GM20000 (cell line): ENCODE measurements around the gene OSBPL1A.

Experiments used
- DNase-seq: peaks from one replicate; pipeline ENCODE4 v3.0.0; 2012; ENCODE audit warnings: low spot score
- TF ChIP-seq, protein P1 (sequence below): IDR thresholded peaks from 2 replicates; pipeline ENCODE4 v1.5.1; 2012; ENCODE audit warnings: mild to moderate bottlenecking, control low read depth; ENCODE audit errors: extremely low read depth, missing control alignments

Gene OSBPL1A

DNA sequence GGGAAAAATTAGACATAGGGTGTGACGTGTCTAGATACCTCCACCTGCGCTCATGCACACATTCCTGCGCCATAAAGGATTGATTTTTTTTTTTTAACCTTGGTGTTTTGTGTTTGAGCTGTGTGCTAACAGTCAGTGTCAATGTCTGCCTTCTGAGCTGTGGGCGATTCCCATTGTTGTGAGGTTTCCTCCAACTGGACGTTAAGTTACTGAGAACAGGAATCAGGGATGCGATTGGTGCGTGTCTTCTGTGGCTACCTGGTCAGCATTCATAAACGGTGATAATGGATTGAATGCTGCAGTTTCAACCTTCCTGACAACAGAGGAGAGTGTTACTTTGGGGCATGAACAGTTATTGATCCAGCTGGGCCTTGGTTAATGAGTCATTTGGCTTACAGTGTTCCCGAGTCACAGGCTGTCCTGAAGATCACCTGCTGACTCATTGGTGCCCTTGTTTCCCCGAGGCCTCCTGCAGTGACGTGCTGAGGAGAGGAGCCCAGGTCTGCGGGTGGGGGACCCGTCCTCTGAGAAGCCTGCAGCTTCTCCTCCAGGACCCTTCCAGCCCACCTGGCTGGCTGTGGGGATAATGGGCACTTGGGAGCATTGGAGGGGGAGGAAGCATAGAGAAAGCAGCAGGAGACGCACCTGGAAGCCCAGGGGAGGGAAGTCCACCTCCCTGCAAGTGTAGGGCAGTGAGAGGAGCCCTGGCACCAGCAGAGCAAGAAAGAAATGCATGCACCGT, 284.6 kb downstream of the OSBPL1A start:
- DNase-seq = no peak
- TF ChIP-seq, protein P1, sequence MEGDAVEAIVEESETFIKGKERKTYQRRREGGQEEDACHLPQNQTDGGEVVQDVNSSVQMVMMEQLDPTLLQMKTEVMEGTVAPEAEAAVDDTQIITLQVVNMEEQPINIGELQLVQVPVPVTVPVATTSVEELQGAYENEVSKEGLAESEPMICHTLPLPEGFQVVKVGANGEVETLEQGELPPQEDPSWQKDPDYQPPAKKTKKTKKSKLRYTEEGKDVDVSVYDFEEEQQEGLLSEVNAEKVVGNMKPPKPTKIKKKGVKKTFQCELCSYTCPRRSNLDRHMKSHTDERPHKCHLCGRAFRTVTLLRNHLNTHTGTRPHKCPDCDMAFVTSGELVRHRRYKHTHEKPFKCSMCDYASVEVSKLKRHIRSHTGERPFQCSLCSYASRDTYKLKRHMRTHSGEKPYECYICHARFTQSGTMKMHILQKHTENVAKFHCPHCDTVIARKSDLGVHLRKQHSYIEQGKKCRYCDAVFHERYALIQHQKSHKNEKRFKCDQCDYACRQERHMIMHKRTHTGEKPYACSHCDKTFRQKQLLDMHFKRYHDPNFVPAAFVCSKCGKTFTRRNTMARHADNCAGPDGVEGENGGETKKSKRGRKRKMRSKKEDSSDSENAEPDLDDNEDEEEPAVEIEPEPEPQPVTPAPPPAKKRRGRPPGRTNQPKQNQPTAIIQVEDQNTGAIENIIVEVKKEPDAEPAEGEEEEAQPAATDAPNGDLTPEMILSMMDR = no peak

DNA sequence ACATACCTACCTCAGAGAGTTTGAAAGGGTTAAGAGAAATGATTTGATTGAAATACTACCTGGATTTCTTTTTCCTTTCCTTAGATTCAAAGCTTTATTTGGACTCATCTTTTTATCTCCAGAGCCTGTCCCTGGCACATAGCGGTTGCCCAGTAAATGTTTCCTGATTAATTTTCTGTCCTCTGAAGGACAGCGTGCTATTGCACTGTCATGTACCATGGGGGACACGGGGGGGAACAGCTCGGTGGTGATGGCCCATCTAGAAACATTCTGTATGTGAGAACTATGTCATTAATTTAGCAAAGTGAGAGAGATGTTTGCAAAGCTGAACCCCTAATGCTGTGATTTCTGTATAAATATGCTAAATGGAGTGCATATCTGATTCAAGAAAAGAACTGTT, 285.2 kb downstream of the OSBPL1A start:
- no peak for DNase-seq
- TF ChIP-seq, protein P1 = no peak
